Right lobe of liver (tissue), 4 donors: ENCODE data around the gene ARPC5.

Experiments
- CTCF ChIP-seq, 4 donors: fragments of 200-600 bp in 3 of 4; fragments of 450-650 bp in 1 of 4; IDR thresholded peaks; one replicate each; pipeline versions ENCODE4 v1.5.1 to v1.8.0; 2016 to 2022; ENCODE audit warnings: antibody characterized with exemption in 4 of 4, mild to moderate bottlenecking in 2 of 4
- POLR2A ChIP-seq: fragments of 450-650 bp; IDR thresholded peaks from one replicate; pipeline ENCODE4 v1.6.1; 2017; ENCODE audit warnings: antibody characterized with exemption, mild to moderate bottlenecking
- donor health status: DM: no; HTN: no; CAD: no.
- donor health status: DM: no; HTN: no; CAD: no.
- donor health status: DM: no; HTN: yes; CAD: no.

- TF ChIP-seq POLR2A (no peak), CTCF (IDR thresholded peaks at IDR 0.05) (no peak)
Observed at GRCh38 chr1:183656355-183656754, 20.8 kb upstream of the ARPC5 start.
